Measurements from ENCODE around the gene LIN52.

DNA sequence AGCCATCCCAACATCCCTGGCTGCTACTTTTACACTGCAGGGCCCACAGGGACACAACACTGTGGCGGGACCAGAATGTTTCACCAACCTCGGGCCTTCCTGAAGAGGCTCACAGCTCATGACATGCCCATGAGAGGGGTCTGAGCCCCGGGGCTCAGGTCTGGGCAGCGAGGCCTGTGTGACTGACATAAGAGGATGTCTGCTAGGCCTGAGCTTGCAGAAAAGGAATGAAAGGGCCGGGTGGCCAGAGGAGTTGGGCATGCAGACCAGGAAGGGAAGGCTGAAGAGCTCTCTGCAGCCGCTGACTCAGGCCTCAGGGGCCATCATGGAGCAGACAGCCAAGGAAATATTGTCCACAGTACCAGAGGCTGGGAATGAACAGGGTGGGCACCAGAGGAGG, 136.2 kb downstream of the LIN52 start:
- TF ChIP-seq, protein P1, sequence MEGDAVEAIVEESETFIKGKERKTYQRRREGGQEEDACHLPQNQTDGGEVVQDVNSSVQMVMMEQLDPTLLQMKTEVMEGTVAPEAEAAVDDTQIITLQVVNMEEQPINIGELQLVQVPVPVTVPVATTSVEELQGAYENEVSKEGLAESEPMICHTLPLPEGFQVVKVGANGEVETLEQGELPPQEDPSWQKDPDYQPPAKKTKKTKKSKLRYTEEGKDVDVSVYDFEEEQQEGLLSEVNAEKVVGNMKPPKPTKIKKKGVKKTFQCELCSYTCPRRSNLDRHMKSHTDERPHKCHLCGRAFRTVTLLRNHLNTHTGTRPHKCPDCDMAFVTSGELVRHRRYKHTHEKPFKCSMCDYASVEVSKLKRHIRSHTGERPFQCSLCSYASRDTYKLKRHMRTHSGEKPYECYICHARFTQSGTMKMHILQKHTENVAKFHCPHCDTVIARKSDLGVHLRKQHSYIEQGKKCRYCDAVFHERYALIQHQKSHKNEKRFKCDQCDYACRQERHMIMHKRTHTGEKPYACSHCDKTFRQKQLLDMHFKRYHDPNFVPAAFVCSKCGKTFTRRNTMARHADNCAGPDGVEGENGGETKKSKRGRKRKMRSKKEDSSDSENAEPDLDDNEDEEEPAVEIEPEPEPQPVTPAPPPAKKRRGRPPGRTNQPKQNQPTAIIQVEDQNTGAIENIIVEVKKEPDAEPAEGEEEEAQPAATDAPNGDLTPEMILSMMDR (IDR thresholded peaks at IDR 0.05), result no peak
- TF ChIP-seq POLR2A (IDR thresholded peaks at IDR 0.05), result no peak

Data from breast epithelium (tissue), 3 donors.